HepG2 (cell line): Measurements from ENCODE around the gene TRABD. TPM values are rescaled to one million over a fixed set of nuclear protein-coding genes. Genes with fewer than 3 reads are reported as not detected.
A peak's percentile ranks its signal among the peaks of the same experiment; 100 is the strongest.

Source experiments
- HMGXB4 ChIP-seq, 2 experiments: sonication (generic) in 1 of 2; formaldehyde crosslinking in 1 of 2; IDR thresholded peaks; 2 replicates each; pipeline versions ENCODE4 v1.4.0 to v1.6.1; 2018 to 2020; ENCODE audit warnings: missing genetic modification reagents in 2 of 2, borderline replicate concordance in 1 of 2, low read depth in 1 of 2, mild to moderate bottlenecking in 1 of 2, missing biosample characterization in 1 of 2
- HNRNPLL ChIP-seq: fragments of 200-400 bp; formaldehyde crosslinking; IDR thresholded peaks from 2 replicates; pipeline ENCODE4 v1.6.1; 2017; ENCODE audit warnings: mild to moderate bottlenecking, low read depth, low read length; ENCODE audit not compliant: poor library complexity, severe bottlenecking
- UBTF ChIP-seq: sonication (generic); formaldehyde crosslinking; IDR thresholded peaks from 2 replicates; pipeline ENCODE4 v1.4.0; 2020; ENCODE audit warnings: mild to moderate bottlenecking, missing genetic modification reagents
- ZC3H4 ChIP-seq: sonication (generic); formaldehyde crosslinking; IDR thresholded peaks from 2 replicates; pipeline ENCODE4 v1.4.0; 2020; ENCODE audit warnings: missing genetic modification reagents, borderline replicate concordance
- ZFX ChIP-seq: sonication (generic); formaldehyde crosslinking; IDR thresholded peaks from 2 replicates; pipeline ENCODE4 v1.4.0; 2020; ENCODE audit warnings: mild to moderate bottlenecking, low read depth, missing genetic modification reagents, moderate library complexity
- ZNF556 ChIP-seq: sonication (generic); formaldehyde crosslinking; IDR thresholded peaks from 2 replicates; pipeline ENCODE4 v1.4.0; 2020; ENCODE audit warnings: mild to moderate bottlenecking, missing genetic modification reagents, borderline replicate concordance
- polyA plus RNA-seq, 8 experiments: library from polyadenylated mRNA; depleted of rRNA in 3 of 8; stranded (reverse) in 7 of 8; unstranded in 1 of 8; fragments of >200 nt; fragmentation: Illumina TruSeq in 4 of 8; extraction: Trizol in 4 of 8; gene quantifications; 2 replicates each; pipeline versions ENCODE4 v1.2.1 to v1.2.3, GENCODE V29; 2011 to 2016; ENCODE audit warnings: low read depth in 4 of 8, missing spikeins in 1 of 8, mixed read lengths in 1 of 8; ENCODE audit not compliant: insufficient read depth in 1 of 8
- total RNA-seq, 5 experiments: library from RNA; depleted of rRNA; stranded (reverse); fragments of >200 nt; fragmentation: Illumina TruSeq; extraction: Trizol; gene quantifications; 2 replicates each; pipeline ENCODE4 v1.2.3, GENCODE V29; 2016; ENCODE audit warnings: low read depth in 1 of 5
- TF ChIP-seq, protein P1 (sequence below): sonication (generic); formaldehyde crosslinking; IDR thresholded peaks from 2 replicates; pipeline ENCODE4 v1.5.1; 2020; ENCODE audit warnings: missing genetic modification reagents, mild to moderate bottlenecking, borderline replicate concordance
- TF ChIP-seq, protein P2 (sequence below): sonication (generic); formaldehyde crosslinking; IDR thresholded peaks from 2 replicates; pipeline ENCODE4 v1.5.1; 2020; ENCODE audit warnings: mild to moderate bottlenecking, missing genetic modification reagents, moderate library complexity

TRABD gene
- total and polyA plus RNA-seq, 2 of the 13 experiments (the other 11 are each of a cell fraction or from before 2014, with no cell fraction given), result 21.5 to 28.9 TPM

DNA sequence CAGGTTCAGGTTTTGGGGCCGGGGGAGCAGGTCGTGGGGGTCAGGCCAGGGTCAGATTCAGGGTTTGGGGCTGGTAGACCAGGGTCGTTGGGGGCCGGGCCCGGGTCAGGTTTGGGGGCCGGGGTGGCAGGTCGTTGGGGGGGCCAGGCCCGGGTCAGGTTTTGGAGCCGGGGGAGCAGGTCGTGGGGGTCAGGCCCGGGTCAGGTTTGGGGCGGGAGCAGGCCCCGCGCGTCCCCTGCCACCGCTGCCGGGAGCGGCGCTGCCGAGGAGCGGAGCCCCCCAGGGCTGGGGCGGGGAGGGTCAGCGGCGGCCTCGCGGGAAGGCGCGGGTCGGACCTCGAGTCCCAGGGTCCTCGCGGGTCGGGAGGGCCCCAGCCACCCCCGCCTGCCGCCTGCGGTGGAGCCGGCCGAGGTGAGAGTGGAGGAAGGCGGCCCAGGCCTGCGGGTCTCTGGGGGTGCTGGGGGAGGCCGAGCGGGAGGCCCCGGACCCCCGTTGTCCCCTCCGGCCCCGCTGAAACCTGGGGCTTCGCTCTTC is 535 bp downstream of the TRABD start (continued):
- TF ChIP-seq, protein P1, sequence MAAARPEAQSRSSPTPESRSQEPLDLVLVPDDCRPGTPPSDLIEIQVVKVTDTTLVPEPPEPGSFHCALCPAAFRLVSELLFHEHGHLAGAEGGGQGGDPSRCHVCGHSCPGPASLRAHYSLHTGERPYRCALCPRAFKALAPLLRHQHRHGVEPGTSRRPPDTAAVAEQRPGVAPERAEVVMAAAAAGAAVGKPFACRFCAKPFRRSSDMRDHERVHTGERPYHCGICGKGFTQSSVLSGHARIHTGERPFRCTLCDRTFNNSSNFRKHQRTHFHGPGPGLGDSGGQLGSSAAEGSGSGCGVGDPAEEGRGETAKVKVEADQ (CRISPR knock-in tag), result 0 out of 2 replicates have a peak, but pooled peaks have one; percentile 21
- TF ChIP-seq UBTF (CRISPR knock-in tag) (peak; percentile 29; the same call in 1 of the 2 replicates), ZFX (CRISPR knock-in tag) (peak; percentile 52), ZC3H4 (no peak), HMGXB4 (CRISPR knock-in tag; IDR thresholded peaks at IDR 0.05; ENCODE audit: borderline replicate concordance in 1 of 2, low read depth in 1 of 2) (peak in 1 of 2 experiments; percentile 12; a peak in 1 of 4 replicates), HNRNPLL (peak; percentile 10), ZNF556 (CRISPR knock-in tag) (0 out of 2 replicates have a peak, but pooled peaks have one; percentile 20)
- TF ChIP-seq, protein P2, sequence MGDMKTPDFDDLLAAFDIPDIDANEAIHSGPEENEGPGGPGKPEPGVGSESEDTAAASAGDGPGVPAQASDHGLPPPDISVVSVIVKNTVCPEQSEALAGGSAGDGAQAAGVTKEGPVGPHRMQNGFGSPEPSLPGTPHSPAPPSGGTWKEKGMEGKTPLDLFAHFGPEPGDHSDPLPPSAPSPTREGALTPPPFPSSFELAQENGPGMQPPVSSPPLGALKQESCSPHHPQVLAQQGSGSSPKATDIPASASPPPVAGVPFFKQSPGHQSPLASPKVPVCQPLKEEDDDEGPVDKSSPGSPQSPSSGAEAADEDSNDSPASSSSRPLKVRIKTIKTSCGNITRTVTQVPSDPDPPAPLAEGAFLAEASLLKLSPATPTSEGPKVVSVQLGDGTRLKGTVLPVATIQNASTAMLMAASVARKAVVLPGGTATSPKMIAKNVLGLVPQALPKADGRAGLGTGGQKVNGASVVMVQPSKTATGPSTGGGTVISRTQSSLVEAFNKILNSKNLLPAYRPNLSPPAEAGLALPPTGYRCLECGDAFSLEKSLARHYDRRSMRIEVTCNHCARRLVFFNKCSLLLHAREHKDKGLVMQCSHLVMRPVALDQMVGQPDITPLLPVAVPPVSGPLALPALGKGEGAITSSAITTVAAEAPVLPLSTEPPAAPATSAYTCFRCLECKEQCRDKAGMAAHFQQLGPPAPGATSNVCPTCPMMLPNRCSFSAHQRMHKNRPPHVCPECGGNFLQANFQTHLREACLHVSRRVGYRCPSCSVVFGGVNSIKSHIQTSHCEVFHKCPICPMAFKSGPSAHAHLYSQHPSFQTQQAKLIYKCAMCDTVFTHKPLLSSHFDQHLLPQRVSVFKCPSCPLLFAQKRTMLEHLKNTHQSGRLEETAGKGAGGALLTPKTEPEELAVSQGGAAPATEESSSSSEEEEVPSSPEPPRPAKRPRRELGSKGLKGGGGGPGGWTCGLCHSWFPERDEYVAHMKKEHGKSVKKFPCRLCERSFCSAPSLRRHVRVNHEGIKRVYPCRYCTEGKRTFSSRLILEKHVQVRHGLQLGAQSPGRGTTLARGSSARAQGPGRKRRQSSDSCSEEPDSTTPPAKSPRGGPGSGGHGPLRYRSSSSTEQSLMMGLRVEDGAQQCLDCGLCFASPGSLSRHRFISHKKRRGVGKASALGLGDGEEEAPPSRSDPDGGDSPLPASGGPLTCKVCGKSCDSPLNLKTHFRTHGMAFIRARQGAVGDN (CRISPR knock-in tag), result peak; percentile 44; the same call in 1 of the 2 replicates
- TF ChIP-seq, all 625 proteins: peak for 18
